PC-3 (cell line): ENCODE measurements around the gene SNX21. TPM values are rescaled to one million over a fixed set of nuclear protein-coding genes. Genes with fewer than 3 reads are reported as not detected.

Experiments used
- ATAC-seq: fragments of 200-7000 bp; cut with Tn5 transposase; 2 replicates; pipeline ENCODE4 v1.9.1; 2020; ENCODE audit warnings: mild to moderate bottlenecking, moderate library complexity
- BruUV-seq: library from RNA; stranded (reverse); fragments of 400-500 nt; replicated peaks from 2 replicates; lab custom pipeline; 2021; lab: Mats Ljungman, UMichigan
- CTCF ChIA-PET: fragments of 300-600 bp; sonication (Branson Sonifier 250); formaldehyde crosslinking; loops from one replicate; lab custom pipeline; 2022; ENCODE audit warnings: antibody characterized with exemption; lab: Charles Lee
- POLR2A ChIA-PET: fragments of 300-600 bp; sonication (Branson Sonifier 250); formaldehyde crosslinking; loops from one replicate; lab custom pipeline; 2022; ENCODE audit warnings: antibody characterized with exemption; ENCODE audit not compliant: unreplicated experiment; lab: Charles Lee
- DNase-seq: peaks from one replicate; pipeline ENCODE4 v3.0.0-alpha.2; 2015
- H2AFZ ChIP-seq: fragments of 300-600 bp; sonication (generic); 2 replicates; pipeline ENCODE4 v1.6.0; 2016; ENCODE audit warnings: antibody characterized with exemption, low read length
- H3F3A ChIP-seq: fragments of 300-600 bp; sonication (generic); one replicate; pipeline ENCODE4 v1.6.0; 2017; ENCODE audit warnings: antibody characterized with exemption, low read length, control low read depth, mild to moderate bottlenecking; ENCODE audit not compliant: unreplicated experiment
- H3K27ac ChIP-seq: fragments of 300-600 bp; sonication (generic); 2 replicates; pipeline ENCODE4 v1.5.1; 2016; ENCODE audit warnings: mild to moderate bottlenecking, low read length
- H3K27me3 ChIP-seq: fragments of 300-600 bp; sonication (generic); 2 replicates; pipeline ENCODE4 v1.6.1; 2016; ENCODE audit warnings: low read length, mixed read lengths
- H3K36me3 ChIP-seq: fragments of 300-600 bp; sonication (generic); 2 replicates; pipeline ENCODE4 v1.6.1; 2016; ENCODE audit warnings: low read depth, mixed run types, low read length, mixed read lengths
- H3K4me1 ChIP-seq: fragments of 300-600 bp; sonication (generic); 2 replicates; pipeline ENCODE4 v1.5.1; 2016; ENCODE audit warnings: low read length; ENCODE audit not compliant: insufficient read depth
- H3K4me2 ChIP-seq: fragments of 300-600 bp; sonication (generic); 2 replicates; pipeline ENCODE4 v1.6.0; 2016; ENCODE audit warnings: low read length
- H3K4me3 ChIP-seq: fragments of 300-600 bp; sonication (generic); 2 replicates; pipeline ENCODE4 v1.5.1; 2016; ENCODE audit warnings: mild to moderate bottlenecking, low read length, mixed read lengths
- H3K79me2 ChIP-seq: fragments of 300-600 bp; sonication (generic); 2 replicates; pipeline ENCODE4 v1.6.1; 2017; ENCODE audit warnings: low read length, mixed read lengths
- H3K9ac ChIP-seq: fragments of 300-600 bp; sonication (generic); 2 replicates; pipeline ENCODE4 v1.6.0; 2016; ENCODE audit warnings: mild to moderate bottlenecking, low read length
- H3K9me2 ChIP-seq: fragments of 300-600 bp; sonication (generic); replicated peaks from 2 replicates; pipeline ENCODE4 v1.6.1; 2016; ENCODE audit warnings: mixed run types, low read length, mixed read lengths
- H3K9me3 ChIP-seq: fragments of 300-600 bp; sonication (generic); 2 replicates; pipeline ENCODE4 v1.6.1; 2016; ENCODE audit warnings: low read length, mixed read lengths
- H4K20me1 ChIP-seq: fragments of 300-600 bp; sonication (generic); 2 replicates; pipeline ENCODE4 v1.6.1; 2016; ENCODE audit warnings: low read length, mixed read lengths
- EZH2 ChIP-seq: fragments of 300-600 bp; sonication (generic); IDR thresholded peaks from one replicate; pipeline ENCODE4 v1.6.1; 2017; ENCODE audit warnings: antibody characterized with exemption, mild to moderate bottlenecking, low read length; ENCODE audit not compliant: unreplicated experiment
- EZH2phosphoT487 ChIP-seq: fragments of 300-600 bp; sonication (generic); IDR thresholded peaks from 2 replicates; pipeline ENCODE4 v1.6.1; 2018; ENCODE audit warnings: mild to moderate bottlenecking, antibody characterized with exemption, low read length, borderline replicate concordance
- intact Hi-C: fragments of 100-400 bp; cut with micrococcal nuclease; formaldehyde crosslinking; loops from 2 replicates; pipeline ENCODE4 v1.9.0; 2023
- total RNA-seq: library from RNA; depleted of rRNA; stranded (reverse); fragments of >200 nt; gene quantifications from 2 replicates; pipeline ENCODE4 v1.2.3, GENCODE V29; 2014
- TF ChIP-seq, protein P1 (sequence below): fragments of 300-600 bp; sonication (generic); conservative IDR thresholded peaks from 2 replicates; pipeline ENCODE4 v1.5.1; 2017; ENCODE audit warnings: antibody characterized with exemption, low read depth, mild to moderate bottlenecking, low read length

The SNX21 gene
- total RNA-seq, 1 experiment from 2014 or later = 90.1 TPM

DNA sequence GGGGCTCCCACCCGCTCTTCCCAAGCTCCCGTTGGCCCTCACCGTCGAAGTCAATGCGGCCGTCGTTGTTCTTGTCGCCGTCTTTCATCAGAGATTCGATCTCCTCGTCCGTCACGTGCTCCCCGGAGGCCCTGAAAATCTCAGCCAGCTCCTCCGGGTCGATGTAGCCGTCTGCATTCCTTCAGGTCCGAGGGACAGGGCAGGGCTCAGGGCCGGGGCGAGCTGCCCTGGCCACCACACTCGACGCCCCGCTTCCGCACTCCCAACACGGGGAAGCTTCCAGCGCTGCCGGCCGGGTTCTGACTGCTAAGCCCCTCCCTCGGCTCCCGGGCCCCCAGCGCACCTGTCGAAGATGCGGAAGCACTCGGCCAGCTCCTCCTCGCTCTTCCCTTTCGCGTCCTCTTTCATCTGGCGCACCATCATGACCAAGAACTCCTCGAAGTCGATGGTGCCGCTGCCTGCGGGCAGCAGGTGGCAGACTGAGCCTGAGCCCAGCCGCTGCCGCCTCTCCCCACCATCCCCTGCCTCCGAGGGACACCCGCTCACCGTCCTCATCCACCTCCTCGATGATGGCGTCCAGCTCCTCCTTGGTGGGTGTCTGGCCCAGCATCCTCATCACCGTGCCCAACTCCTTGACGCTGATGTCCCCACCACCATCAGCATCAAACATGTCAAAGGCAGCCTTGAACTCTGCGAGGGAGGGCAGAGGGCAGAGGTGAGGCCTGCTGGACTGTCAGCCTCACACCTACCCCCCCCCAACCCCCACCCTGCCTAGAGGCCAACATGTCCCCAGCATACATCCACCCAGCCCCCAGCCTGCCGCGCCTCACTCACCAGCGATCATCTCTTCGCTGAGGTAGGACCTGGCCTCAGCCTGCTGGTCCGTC, 9.4 kb upstream of the SNX21 start:
- intact Hi-C loops = no loop called here
- peak; percentile 55 for ATAC-seq
- DNase-seq = peak; percentile 27
- TF ChIP-seq EZH2 = no peak
- TF ChIP-seq, protein P1, sequence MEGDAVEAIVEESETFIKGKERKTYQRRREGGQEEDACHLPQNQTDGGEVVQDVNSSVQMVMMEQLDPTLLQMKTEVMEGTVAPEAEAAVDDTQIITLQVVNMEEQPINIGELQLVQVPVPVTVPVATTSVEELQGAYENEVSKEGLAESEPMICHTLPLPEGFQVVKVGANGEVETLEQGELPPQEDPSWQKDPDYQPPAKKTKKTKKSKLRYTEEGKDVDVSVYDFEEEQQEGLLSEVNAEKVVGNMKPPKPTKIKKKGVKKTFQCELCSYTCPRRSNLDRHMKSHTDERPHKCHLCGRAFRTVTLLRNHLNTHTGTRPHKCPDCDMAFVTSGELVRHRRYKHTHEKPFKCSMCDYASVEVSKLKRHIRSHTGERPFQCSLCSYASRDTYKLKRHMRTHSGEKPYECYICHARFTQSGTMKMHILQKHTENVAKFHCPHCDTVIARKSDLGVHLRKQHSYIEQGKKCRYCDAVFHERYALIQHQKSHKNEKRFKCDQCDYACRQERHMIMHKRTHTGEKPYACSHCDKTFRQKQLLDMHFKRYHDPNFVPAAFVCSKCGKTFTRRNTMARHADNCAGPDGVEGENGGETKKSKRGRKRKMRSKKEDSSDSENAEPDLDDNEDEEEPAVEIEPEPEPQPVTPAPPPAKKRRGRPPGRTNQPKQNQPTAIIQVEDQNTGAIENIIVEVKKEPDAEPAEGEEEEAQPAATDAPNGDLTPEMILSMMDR = peak; percentile 71
- no peak overlapping the region for H2AFZ ChIP-seq
- no peaks in the 10 kb centered on the region for H3K9me3 ChIP-seq
- peaks cover 9% of the 10 kb centered on the region; the same call in 1 of the 2 replicates for H3K4me1 ChIP-seq
- H3K79me2 ChIP-seq = no peaks in the 10 kb centered on the region
- BruUV-seq = no TSS peak
- no peak overlapping the region for H3K4me2 ChIP-seq
- no peak overlapping the region for H3K4me3 ChIP-seq
- CTCF ChIA-PET = interaction anchor here (1.1 kb wide), 1 partner anchor 67 kb away, joined by 3 read pairs; no protein-coding TSS in a partner anchor
- no peaks in the 10 kb centered on the region for H3K36me3 ChIP-seq
- H4K20me1 ChIP-seq = no peaks in the 10 kb centered on the region
- H3K27ac ChIP-seq = no peak overlapping the region
- no peaks in the 10 kb centered on the region for H3K9me2 ChIP-seq
- no peak overlapping the region for H3K9ac ChIP-seq
- no peaks in the 10 kb centered on the region for H3F3A ChIP-seq
- no peaks in the 10 kb centered on the region for H3K27me3 ChIP-seq
- POLR2A ChIA-PET = no interaction called here

DNA sequence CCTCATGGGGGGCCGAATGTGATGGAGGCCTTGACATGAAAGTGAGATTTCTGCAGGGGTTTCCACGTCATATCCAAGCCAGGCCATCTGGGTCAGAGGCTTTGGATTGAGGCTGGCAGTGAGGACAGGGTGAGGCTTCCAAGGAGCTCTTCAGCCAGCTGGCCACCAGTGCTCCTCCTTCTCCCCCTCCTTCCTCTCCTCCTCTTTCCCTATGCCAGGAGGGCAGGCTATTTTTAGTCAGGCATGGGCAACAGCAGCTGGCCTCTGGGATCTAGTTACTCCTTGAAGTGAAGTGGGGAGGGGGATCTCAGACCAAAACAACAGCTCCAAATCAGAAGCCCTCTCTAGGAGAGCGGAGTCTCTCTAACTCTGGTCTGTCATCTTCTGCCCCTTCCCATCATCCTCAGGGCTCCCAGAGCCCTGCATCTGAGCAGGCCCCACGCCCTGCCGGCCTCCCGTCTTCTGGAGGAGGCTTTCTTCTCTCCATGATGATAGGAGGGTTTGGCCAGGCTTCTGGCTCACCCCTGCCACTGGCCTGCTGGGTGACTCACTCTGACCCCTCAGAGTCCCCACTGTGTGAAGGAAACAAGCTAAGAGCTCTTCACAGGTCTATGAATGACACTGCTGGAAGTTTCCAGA, 7.1 kb upstream of the SNX21 start:
- Histone ChIP-seq H3K4me1 (peaks cover 9% of the 10 kb centered on the region; the same call in 1 of the 2 replicates), H3K9me2 (no peaks in the 10 kb centered on the region), H3K4me2 (no peak overlapping the region), H3K9me3 (no peaks in the 10 kb centered on the region), H3F3A (no peaks in the 10 kb centered on the region), H3K27me3 (no peaks in the 10 kb centered on the region), H3K4me3 (no peak overlapping the region), H3K27ac (no peak overlapping the region), H2AFZ (no peak overlapping the region), H3K79me2 (no peaks in the 10 kb centered on the region), H3K9ac (no peak overlapping the region), H4K20me1 (no peaks in the 10 kb centered on the region), H3K36me3 (no peaks in the 10 kb centered on the region)
- CTCF ChIA-PET = no interaction called here
- POLR2A ChIA-PET = no interaction called here
- BruUV-seq = no TSS peak
- no peak for ATAC-seq
- TF ChIP-seq EZH2phosphoT487 (no peak), EZH2 (no peak)
- TF ChIP-seq, protein P1 = no peak
- intact Hi-C loops = no loop called here
- DNase-seq = no peak
